H1 (cell line): ENCODE data around the gene SCG5. TPM values are rescaled to one million over a fixed set of nuclear protein-coding genes. Genes with fewer than 3 reads are reported as not detected.

Experiments
- CTCF ChIA-PET: fragments of 300-600 bp; sonication (Branson Sonifier 250); formaldehyde crosslinking; loops from one replicate; lab custom pipeline; 2021; ENCODE audit not compliant: partially characterized antibody; lab: Charles Lee
- POLR2A ChIA-PET: fragments of 300-600 bp; sonication (Branson Sonifier 250); formaldehyde crosslinking; loops from one replicate; lab custom pipeline; 2021; ENCODE audit warnings: inconsistent platforms; ENCODE audit not compliant: partially characterized antibody; lab: Charles Lee
- DNase-seq, 2 experiments: peaks; one replicate each; pipeline versions ENCODE4 v3.0.0 to v3.0.0-alpha.2; 2010 to 2022; ENCODE audit warnings: low spot score in 2 of 2, low read depth in 1 of 2, mixed read lengths in 1 of 2
- FAIRE-seq: peaks from 2 replicates; lab custom pipeline; 2011; peaks lifted over from hg19 to GRCh38; lab: Jason Lieb, UNC
- H2AFZ ChIP-seq: 2 replicates; pipeline ENCODE4 v1.8.1; 2012; ENCODE audit warnings: low read length, inconsistent platforms
- H2AK5ac ChIP-seq: 2 replicates; pipeline ENCODE4 v1.6.1; 2013; ENCODE audit warnings: low read depth, low read length
- H2BK120ac ChIP-seq: replicated peaks from 2 replicates; pipeline ENCODE3; 2013; ENCODE audit warnings: low read depth, low read length, inconsistent platforms
- H2BK12ac ChIP-seq: 2 replicates; pipeline ENCODE4 v1.6.1; 2013; ENCODE audit warnings: low read depth, low read length
- H2BK15ac ChIP-seq: 2 replicates; pipeline ENCODE4 v1.6.1; 2013; ENCODE audit warnings: low read length
- H2BK20ac ChIP-seq: 2 replicates; pipeline ENCODE4 v1.6.1; 2013; ENCODE audit warnings: low read length
- H2BK5ac ChIP-seq: 2 replicates; pipeline ENCODE4 v1.6.1; 2013; ENCODE audit warnings: low read depth, low read length
- H3K14ac ChIP-seq: 2 replicates; pipeline ENCODE4 v1.6.1; 2013; ENCODE audit warnings: inconsistent platforms; ENCODE audit not compliant: insufficient read length
- H3K18ac ChIP-seq: 2 replicates; pipeline ENCODE4 v1.6.1; 2013; ENCODE audit warnings: low read length; ENCODE audit errors: extremely low read depth
- H3K23ac ChIP-seq: 2 replicates; pipeline ENCODE4 v1.6.1; 2013; ENCODE audit warnings: inconsistent platforms; ENCODE audit not compliant: insufficient read length
- H3K23me2 ChIP-seq: 2 replicates; pipeline ENCODE4 v1.6.1; 2013; ENCODE audit warnings: low read depth, low read length
- H3K27ac ChIP-seq: 2 replicates; pipeline ENCODE4 v1.6.1; 2011; ENCODE audit warnings: low read depth, low read length, inconsistent platforms
- H3K27me3 ChIP-seq, 4 experiments: replicated peaks in 1 of 4; 1 replicate in 1 of 4; 2 replicates in 3 of 4; pipeline versions ENCODE4 v1.6.1 to v1.8.1; 2011 to 2013; ENCODE audit warnings: low read length in 3 of 4, mild to moderate bottlenecking in 3 of 4, inconsistent platforms in 2 of 4, mixed read lengths in 2 of 4, moderate library complexity in 1 of 4; ENCODE audit not compliant: control insufficient read depth in 3 of 4, insufficient read depth in 3 of 4; ENCODE audit errors: extremely low read depth in 1 of 4
- H3K36me3 ChIP-seq, 4 experiments: 2 replicates each; pipeline versions ENCODE4 v1.6.1 to v1.8.1; 2011 to 2013; ENCODE audit warnings: mild to moderate bottlenecking in 4 of 4, low read length in 3 of 4, moderate library complexity in 2 of 4, control low read depth in 1 of 4, inconsistent platforms in 1 of 4; ENCODE audit not compliant: insufficient read depth in 4 of 4, control insufficient read depth in 2 of 4
- H3K4ac ChIP-seq: replicated peaks from 2 replicates; pipeline ENCODE3; 2013; ENCODE audit warnings: low read length, low read depth, mixed read lengths, inconsistent platforms; ENCODE audit not compliant: insufficient read length
- H3K4me1 ChIP-seq, 4 experiments: replicated peaks in 1 of 4; 1 replicate in 1 of 4; 2 replicates in 3 of 4; pipeline versions ENCODE4 v1.6.1 to v1.8.1; 2011 to 2013; ENCODE audit warnings: low read length in 3 of 4, inconsistent platforms in 2 of 4, mixed read lengths in 1 of 4; ENCODE audit not compliant: insufficient read depth in 4 of 4, control insufficient read depth in 3 of 4
- H3K4me2 ChIP-seq, 2 experiments: 2 replicates each; pipeline versions ENCODE4 v1.6.1 to v1.8.1; 2011 to 2013; ENCODE audit warnings: low read depth in 2 of 2, low read length in 2 of 2, control low read depth in 1 of 2, inconsistent platforms in 1 of 2, mild to moderate bottlenecking in 1 of 2; ENCODE audit not compliant: insufficient read depth in 1 of 2
- H3K4me3 ChIP-seq, 4 experiments: fragments of 200-600, 300-600 bp in 1 of 4; sonication (generic), shearing (Covaris generic), sonication (Bioruptor Twin) in 1 of 4; 2 replicates each; pipeline versions ENCODE4 v1.5.1 to v1.8.1; 2011 to 2016; ENCODE audit warnings: low read length in 4 of 4, low read depth in 3 of 4, control low read depth in 2 of 4, inconsistent platforms in 2 of 4, mild to moderate bottlenecking in 2 of 4, mixed read lengths in 1 of 4, moderate library complexity in 1 of 4; ENCODE audit not compliant: insufficient read depth in 2 of 4; ENCODE audit errors: extremely low read depth in 1 of 4
- H3K56ac ChIP-seq: replicated peaks from 2 replicates; pipeline ENCODE3; 2013; ENCODE audit warnings: low read depth, mild to moderate bottlenecking, mixed read lengths, low read length, inconsistent platforms; ENCODE audit not compliant: insufficient read length
- H3K79me1 ChIP-seq: 2 replicates; pipeline ENCODE4 v1.6.1; 2013; ENCODE audit warnings: low read depth, low read length, control low read depth
- H3K79me2 ChIP-seq, 2 experiments: 2 replicates each; pipeline versions ENCODE4 v1.6.1 to v1.8.1; 2012 to 2013; ENCODE audit warnings: low read length in 2 of 2, mild to moderate bottlenecking in 2 of 2, inconsistent platforms in 1 of 2; ENCODE audit not compliant: insufficient read depth in 2 of 2, control insufficient read depth in 1 of 2
- H3K9ac ChIP-seq, 4 experiments: replicated peaks in 1 of 4; 1 replicate in 1 of 4; 2 replicates in 3 of 4; pipeline versions ENCODE4 v1.6.1 to v1.8.1; 2011 to 2013; ENCODE audit warnings: low read depth in 3 of 4, low read length in 3 of 4, control low read depth in 2 of 4, mild to moderate bottlenecking in 2 of 4, moderate library complexity in 2 of 4, inconsistent platforms in 1 of 4; ENCODE audit errors: extremely low read depth in 1 of 4
- H3K9me3 ChIP-seq, 2 experiments: 2 replicates each; pipeline versions ENCODE4 v1.6.1 to v1.8.1; 2012 to 2013; ENCODE audit warnings: mild to moderate bottlenecking in 2 of 2, moderate library complexity in 2 of 2, control low read depth in 1 of 2, inconsistent platforms in 1 of 2, low read depth in 1 of 2, low read length in 1 of 2, mixed read lengths in 1 of 2; ENCODE audit not compliant: insufficient read depth in 2 of 2
- H4K20me1 ChIP-seq, 2 experiments: replicated peaks in 1 of 2; 2 replicates each; pipeline versions ENCODE3 to v1.8.1; 2011 to 2013; ENCODE audit warnings: inconsistent platforms in 2 of 2, low read length in 2 of 2, mild to moderate bottlenecking in 1 of 2; ENCODE audit not compliant: insufficient read depth in 2 of 2, control insufficient read depth in 1 of 2
- H4K5ac ChIP-seq: 2 replicates; pipeline ENCODE4 v1.6.1; 2013; ENCODE audit warnings: low read length, low read depth, mixed read lengths, inconsistent platforms; ENCODE audit not compliant: insufficient read length
- H4K8ac ChIP-seq: 2 replicates; pipeline ENCODE4 v1.8.0; 2013; ENCODE audit warnings: mild to moderate bottlenecking, moderate library complexity, low read length, inconsistent platforms; ENCODE audit not compliant: insufficient read depth; ENCODE audit errors: extremely low read depth
- H4K91ac ChIP-seq: replicated peaks from 2 replicates; pipeline ENCODE3; 2013; ENCODE audit warnings: low read length, mixed read lengths, inconsistent platforms; ENCODE audit not compliant: insufficient read length
- ATF2 ChIP-seq: IDR thresholded peaks from 2 replicates; pipeline ENCODE4 v1.6.1; 2012; ENCODE audit warnings: low read length, inconsistent platforms
- ATF3 ChIP-seq: IDR thresholded peaks from 2 replicates; pipeline ENCODE4 v1.6.1; 2011; ENCODE audit warnings: low read depth, mild to moderate bottlenecking, low read length; ENCODE audit not compliant: insufficient read depth
- BRCA1 ChIP-seq: IDR thresholded peaks from 2 replicates; pipeline ENCODE4 v1.6.1; 2012; ENCODE audit warnings: low read depth, low read length, improper control_type of control experiment
- CHD2 ChIP-seq: IDR thresholded peaks from 2 replicates; pipeline ENCODE4 v1.6.1; 2012; ENCODE audit warnings: low read length, improper control_type of control experiment
- CTBP2 ChIP-seq: IDR thresholded peaks from 2 replicates; pipeline ENCODE4 v1.7.0; 2011; ENCODE audit warnings: borderline replicate concordance, mild to moderate bottlenecking, moderate library complexity, mixed read lengths, low read length; ENCODE audit not compliant: insufficient read depth, insufficient read length
- MAFK ChIP-seq: IDR thresholded peaks from 2 replicates; pipeline ENCODE4 v1.6.1; 2012; ENCODE audit warnings: low read depth, mild to moderate bottlenecking, improper control_type of control experiment, low read length
- POU5F1 ChIP-seq: IDR thresholded peaks from 2 replicates; pipeline ENCODE4 v1.6.1; 2011; ENCODE audit warnings: low read depth, mild to moderate bottlenecking, low read length, moderate library complexity
- RAD21 ChIP-seq, 2 experiments: IDR thresholded peaks in 1 of 2; conservative IDR thresholded peaks in 1 of 2; 2 replicates each; pipeline ENCODE4 v1.6.1; 2011; ENCODE audit warnings: low read depth in 2 of 2, low read length in 2 of 2, improper control_type of control experiment in 1 of 2, inconsistent platforms in 1 of 2, mild to moderate bottlenecking in 1 of 2, moderate library complexity in 1 of 2
- RBBP5 ChIP-seq: IDR thresholded peaks from 2 replicates; pipeline ENCODE4 v1.7.1; 2012; ENCODE audit warnings: low read depth, mild to moderate bottlenecking, inconsistent platforms, low read length, moderate library complexity, borderline replicate concordance
- TAF1 ChIP-seq: IDR thresholded peaks from 2 replicates; pipeline ENCODE4 v1.6.1; 2011; ENCODE audit warnings: mild to moderate bottlenecking, low read depth, low read length
- TEAD4 ChIP-seq: IDR thresholded peaks from 2 replicates; pipeline ENCODE4 v1.6.1; 2012; ENCODE audit warnings: low read depth, low read length, inconsistent platforms, mixed read lengths
- WGBS, 2 experiments: shearing (Covaris generic) in 1 of 2; methylation state at CpG; one replicate each; pipeline versions ENCODE4 v1.1.6 to v1.1.7; 2013 to 2015; ENCODE audit warnings: low lambda C conversion rate in 2 of 2, mixed read lengths in 2 of 2, inconsistent platforms in 1 of 2, low coverage in 1 of 2, missing lambda C conversion rate in 1 of 2; ENCODE audit not compliant: insufficient replicate concordance in 2 of 2, insufficient coverage in 1 of 2, insufficient read length in 1 of 2; ENCODE audit errors: extremely low coverage in 1 of 2, missing lambda C conversion rate in 1 of 2; 5-methylcytosine and 5-hydroxymethylcytosine counted together
- polyA plus RNA-seq, 7 experiments: library from polyadenylated mRNA; depleted of rRNA in 3 of 7; stranded (reverse) in 5 of 7; unstranded in 2 of 7; fragments of >200 nt in 5 of 7; fragments of 200-250 nt in 2 of 7; gene quantifications; 1 replicate in 5 of 7; 2 replicates in 1 of 7; 4 replicates in 1 of 7; pipeline versions ENCODE4 v1.2.1 to v1.2.3, GENCODE V29; 2011 to 2013; ENCODE audit warnings: missing spikeins in 2 of 7, mixed read lengths in 2 of 7
- total RNA-seq: library from RNA; stranded (reverse); fragmentation: NEBNext Ultra II Directional; extraction: Animal tissue kit (Norgen Biotek cat#: 25700); gene quantifications from 2 replicates; pipeline ENCODE4 v1.2.1, GENCODE V29; 2021

SCG5 gene
- total and polyA plus RNA-seq, 2 of the 8 experiments (the other 6 are each of a cell fraction or from before 2014, with no cell fraction given): 18.7 to 19.9 TPM

GRCh38 chr15:32732574-32733157 lies 91.2 kb downstream of the SCG5 start:
- Histone ChIP-seq H3K79me1 (no peaks in the 10 kb centered on the region), H3K79me2 (no peaks in the 10 kb centered on the region), H3K36me3 (no peaks in the 10 kb centered on the region), H4K8ac (no peak overlapping the region), H3K18ac (no peak overlapping the region), H3K9ac (no peak overlapping the region), H3K56ac (no peak overlapping the region), H2AFZ (no peak overlapping the region), H4K91ac (no peak overlapping the region), H2BK120ac (no peak overlapping the region), H3K14ac (no peak overlapping the region), H3K23me2 (peaks cover 2% of the 10 kb centered on the region), H2BK15ac (no peak overlapping the region), H4K5ac (no peak overlapping the region), H3K4me3 (no peak overlapping the region), H3K4me2 (no peak overlapping the region), H2AK5ac (no peak overlapping the region), H2BK5ac (no peak overlapping the region), H3K4me1 (peaks cover 0 to 11% (median 6%) of the 10 kb centered on the region in 4 experiments; a peak in 5 of 7 replicates), H3K9me3 (no peaks in the 10 kb centered on the region), H3K4ac (no peak overlapping the region), H3K27me3 (no peaks in the 10 kb centered on the region; a peak in 1 of 7 replicates), H2BK12ac (no peak overlapping the region), H4K20me1 (no peaks in the 10 kb centered on the region), H3K23ac (no peak overlapping the region), H3K27ac (no peak overlapping the region), H2BK20ac (no peak overlapping the region)
- FAIRE-seq (no peak), DNase-seq (no peak)
- ChIA-PET CTCF (no interaction called here), POLR2A (no interaction called here)
- WGBS, 2 experiments: 76% methylated on average over 6 of the region's 6 CpGs; no CpG with 5 or more reads in 1 of the 2 experiments
- no peak for TF ChIP-seq CHD2
- no peak for TF ChIP-seq TAF1
- TF ChIP-seq MAFK: no peak
- no peak for TF ChIP-seq RAD21 (IDR thresholded peaks at IDR 0.05 in 1 of 2, conservative IDR thresholded peaks at IDR 0.05 in 1 of 2; ENCODE audit: low read depth in 2 of 2, low read length in 2 of 2)
- TF ChIP-seq ATF3: no peak
- TF ChIP-seq ATF2: no peak
- no peak for TF ChIP-seq RBBP5
- TF ChIP-seq TEAD4: no peak
- TF ChIP-seq BRCA1: no peak
- no peak for TF ChIP-seq CTBP2
- TF ChIP-seq POU5F1: no peak
